ENCODE measurements around the gene FBXO24.

The FBXO24 gene

DNA sequence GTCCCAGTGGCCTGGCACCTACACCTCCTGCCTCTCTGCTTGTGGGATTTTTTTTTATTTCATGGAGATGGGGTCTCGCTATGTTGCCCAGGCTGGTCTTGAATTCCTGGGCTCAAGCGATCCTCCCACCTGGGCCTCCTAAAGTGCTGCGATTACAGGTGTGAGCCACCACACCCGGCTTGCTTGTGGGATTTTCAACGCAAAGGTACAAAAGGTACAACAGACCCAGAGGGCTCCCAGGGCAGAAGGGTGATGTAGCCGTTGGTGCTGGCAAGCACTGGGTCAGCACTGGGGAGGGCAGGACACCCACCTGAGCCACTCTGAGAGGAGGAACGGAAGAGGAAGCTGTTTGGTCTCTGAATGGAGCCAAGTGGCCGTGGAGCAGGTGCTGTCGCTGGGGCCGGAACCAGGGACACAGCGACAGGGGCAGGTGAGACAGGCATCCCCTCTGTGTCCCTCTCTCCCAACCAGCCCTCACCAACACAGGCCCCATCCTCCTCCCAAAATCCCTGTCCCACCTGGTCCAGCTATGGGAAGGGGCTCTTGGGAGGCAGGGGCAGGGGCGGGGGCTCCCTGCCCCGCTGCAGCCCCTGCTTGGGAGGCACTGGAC, 9.6 kb upstream of the FBXO24 start:
- CTCF ChIA-PET: no interaction called here
- DNase-seq (ENCODE audit: low spot score): no peak
- peak overlapping the region; percentile 20 for H3K27ac ChIP-seq
- TF ChIP-seq CTCF (conservative IDR thresholded peaks at IDR 0.05; ENCODE audit: low read depth): no peak
- POLR2A ChIA-PET (ENCODE audit: low non-redundant PET): no interaction called here

DNA sequence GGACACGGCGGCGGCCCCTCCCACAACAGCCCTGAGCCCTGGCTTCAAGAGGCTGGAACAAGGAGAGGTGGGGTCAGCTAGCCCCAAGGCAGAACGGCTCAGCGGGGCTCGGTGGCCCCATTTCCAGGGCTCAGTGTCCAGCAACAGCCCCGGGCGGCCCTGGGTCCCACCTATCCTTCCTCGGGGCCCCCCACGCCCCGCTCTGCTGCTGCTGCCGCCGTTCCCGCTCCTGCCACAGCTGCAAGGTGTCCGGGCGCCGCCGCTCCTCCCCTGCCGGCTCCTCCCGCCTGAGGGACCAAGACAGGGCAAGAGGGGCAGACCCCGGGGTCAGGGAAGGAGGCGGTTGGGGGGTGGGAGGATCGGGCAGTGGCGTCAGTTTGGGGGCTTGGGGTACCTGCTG, 9.0 kb upstream of the FBXO24 start:
- TF ChIP-seq CTCF (conservative IDR thresholded peaks at IDR 0.05; ENCODE audit: low read depth): no peak

DNA sequence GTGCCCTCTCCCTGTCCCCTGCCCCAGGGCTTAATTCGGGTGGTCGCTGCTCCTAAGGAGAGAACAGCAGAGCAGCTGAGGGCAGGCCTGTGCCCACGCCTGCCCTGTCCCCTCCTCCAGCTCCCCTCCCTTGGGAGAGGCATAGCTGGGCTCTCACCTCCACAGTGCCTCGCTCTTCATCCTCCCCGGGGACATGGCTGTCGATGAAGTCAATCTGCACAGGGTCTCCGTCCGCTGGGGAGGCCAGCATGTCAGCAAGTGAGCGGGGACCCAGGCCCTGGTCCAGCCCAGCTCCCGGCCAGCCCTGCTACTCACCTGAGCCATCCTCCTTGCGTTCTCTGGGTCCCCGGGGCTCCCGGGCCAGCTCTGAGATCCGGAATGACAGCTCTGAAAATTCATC, 8.6 kb upstream of the FBXO24 start:
- CTCF ChIA-PET: no interaction called here
- no peak for DNase-seq (ENCODE audit: low spot score)
- POLR2A ChIA-PET (ENCODE audit: low non-redundant PET): no interaction called here
- TF ChIP-seq CTCF (conservative IDR thresholded peaks at IDR 0.05; ENCODE audit: low read depth): no peak
- H3K27ac ChIP-seq: peak overlapping the region; percentile 20

More for the DNA sequence above, 9.0 kb upstream of the FBXO24 start:
- POLR2A ChIA-PET (ENCODE audit: low non-redundant PET): no interaction called here
- H3K27ac ChIP-seq: peak overlapping the region; percentile 20
- DNase-seq (ENCODE audit: low spot score): no peak
- CTCF ChIA-PET: no interaction called here

GRCh38 chr7:100578246-100579183, 7.6 kb upstream of the FBXO24 start:
- no peak for DNase-seq (ENCODE audit: low spot score)
- no peak for TF ChIP-seq CTCF (conservative IDR thresholded peaks at IDR 0.05; ENCODE audit: low read depth)
- ChIA-PET POLR2A (ENCODE audit: low non-redundant PET) (no interaction called here), CTCF (interaction anchor here (0.7 kb wide), 1 partner anchor 10 kb away, joined by 3 read pairs; no protein-coding TSS in a partner anchor)
- H3K27ac ChIP-seq: peak overlapping the region; percentile 20

DNA sequence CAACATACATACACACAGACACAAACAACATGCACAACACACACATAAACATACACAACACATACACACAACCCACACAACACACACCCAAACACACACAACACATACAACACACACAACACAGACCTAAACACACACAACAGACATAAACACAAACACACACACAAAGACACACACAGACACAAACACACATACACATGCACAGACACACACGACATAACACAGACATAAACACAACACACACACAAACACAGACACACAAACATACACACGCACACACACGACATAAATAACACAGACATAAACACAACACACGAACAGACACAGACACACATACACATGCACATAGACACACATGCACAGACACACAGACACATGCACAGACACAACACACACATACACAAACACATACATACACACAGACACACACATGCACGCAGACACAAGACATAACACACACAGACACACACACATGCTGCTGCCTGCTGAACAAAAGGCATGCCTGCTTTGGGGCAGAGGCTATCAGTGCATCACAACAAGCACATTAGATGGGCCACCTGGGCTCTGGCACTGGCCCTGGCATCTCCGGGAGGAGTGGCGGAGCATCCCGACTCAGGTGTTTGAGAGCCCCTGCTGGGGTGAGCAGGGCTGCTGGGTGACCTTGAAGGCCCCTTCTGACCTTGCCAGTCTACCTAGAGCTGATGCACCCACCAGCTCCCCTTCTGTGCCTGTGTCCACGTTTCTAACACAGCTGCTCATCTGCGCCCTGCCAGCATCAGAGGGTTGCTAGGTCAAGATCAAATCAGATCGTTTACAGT, 5.5 kb upstream of the FBXO24 start:
- DNase-seq (ENCODE audit: low spot score): no peak
- POLR2A ChIA-PET (ENCODE audit: low non-redundant PET): no interaction called here
- TF ChIP-seq CTCF (conservative IDR thresholded peaks at IDR 0.05; ENCODE audit: low read depth): no peak
- CTCF ChIA-PET: interaction anchor here (1.3 kb wide), 1 partner anchor 16 kb away, joined by 4 read pairs; no protein-coding TSS in a partner anchor
- H3K27ac ChIP-seq: peak overlapping the region; percentile 92

GRCh38 chr7:100582041-100582579, 4.0 kb upstream of the FBXO24 start:
- peak overlapping the region; percentile 92 for H3K27ac ChIP-seq
- no peak for TF ChIP-seq CTCF (conservative IDR thresholded peaks at IDR 0.05; ENCODE audit: low read depth)
- POLR2A ChIA-PET (ENCODE audit: low non-redundant PET): no interaction called here
- CTCF ChIA-PET: interaction anchor here (1.3 kb wide), 1 partner anchor 18 kb away, joined by 4 read pairs; no protein-coding TSS in a partner anchor
- DNase-seq (ENCODE audit: low spot score): no peak

Measured in RWPE1 (cell line).